NCI-H526 treated with DMSO at 0.1 percent for 48 hours (cell line): ENCODE results near the gene NARS2.
"Not testable (repeated sequence)": the region's sequence is repeated elsewhere in the genome, so short reads cannot be mapped to it uniquely, and the experiment has no call there.

ENCODE experiments used
- DNase-seq: peaks from one replicate; lab custom pipeline; 2025; lab: John Stamatoyannopoulos, UW

NARS2 gene

GRCh38 chr11:78478536-78478935 is 96.1 kb downstream of the NARS2 start:
- no peak for DNase-seq

- no peak for DNase-seq
These were observed 98.6 kb downstream of the NARS2 start for GRCh38 chr11:78476066-78476465.

DNA sequence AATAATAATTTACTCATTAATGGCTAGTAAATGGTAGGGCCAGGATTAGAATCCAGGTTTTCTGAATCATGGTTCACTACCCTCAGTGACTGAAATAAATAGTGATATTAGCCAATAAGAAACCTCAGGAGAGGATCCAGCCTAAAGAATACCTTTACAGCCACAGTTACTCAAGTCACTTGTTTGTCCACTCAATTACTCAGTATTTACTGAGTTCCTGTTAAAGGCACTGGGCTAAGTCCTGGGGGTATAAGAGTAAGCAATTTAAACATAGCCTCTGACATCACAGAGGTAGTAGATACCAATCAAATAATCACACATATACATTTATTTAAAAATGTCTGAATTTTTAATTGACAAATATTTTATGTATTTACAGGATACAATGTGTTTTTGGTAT is 100.2 kb downstream of the NARS2 start:
- no peak for DNase-seq

DNA sequence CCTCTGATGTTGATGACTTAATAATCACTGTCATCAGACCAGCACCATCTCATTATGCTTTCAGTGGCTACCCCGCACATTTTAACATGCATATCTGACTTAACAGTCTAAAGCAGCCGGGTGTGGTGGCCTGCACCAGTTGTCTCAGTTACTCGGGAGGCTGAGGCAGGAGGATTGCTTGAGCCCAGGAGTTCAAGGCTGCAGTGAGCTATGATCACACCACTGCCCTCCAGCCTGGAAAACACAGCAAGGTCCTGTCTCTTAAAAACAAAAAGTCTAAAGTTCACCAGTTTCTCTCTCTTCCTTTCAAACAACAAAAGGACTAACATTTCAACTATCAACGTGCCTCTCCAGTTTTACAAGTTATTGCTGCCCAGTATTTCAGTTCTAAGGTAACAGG is 101.8 kb downstream of the NARS2 start:
- DNase-seq = no peak

DNA sequence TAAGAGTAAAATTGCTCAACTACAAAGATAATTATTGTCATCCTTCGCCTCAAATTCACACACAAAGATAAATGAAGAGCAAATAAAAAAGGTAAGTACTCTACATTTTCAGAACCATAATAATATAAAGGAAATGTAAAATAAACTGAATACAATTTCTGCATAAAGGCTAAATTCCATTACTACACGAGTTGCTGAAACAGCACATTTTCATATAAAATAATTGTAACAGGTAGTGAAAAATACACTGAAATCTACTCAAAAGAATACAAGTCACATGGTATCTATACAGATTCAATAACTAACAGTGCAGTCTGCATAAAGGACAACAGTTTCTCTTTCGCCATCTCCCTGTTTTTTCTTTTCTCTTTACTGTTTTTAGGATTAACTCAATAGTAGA is 102.3 kb downstream of the NARS2 start:
- DNase-seq = no peak

DNA sequence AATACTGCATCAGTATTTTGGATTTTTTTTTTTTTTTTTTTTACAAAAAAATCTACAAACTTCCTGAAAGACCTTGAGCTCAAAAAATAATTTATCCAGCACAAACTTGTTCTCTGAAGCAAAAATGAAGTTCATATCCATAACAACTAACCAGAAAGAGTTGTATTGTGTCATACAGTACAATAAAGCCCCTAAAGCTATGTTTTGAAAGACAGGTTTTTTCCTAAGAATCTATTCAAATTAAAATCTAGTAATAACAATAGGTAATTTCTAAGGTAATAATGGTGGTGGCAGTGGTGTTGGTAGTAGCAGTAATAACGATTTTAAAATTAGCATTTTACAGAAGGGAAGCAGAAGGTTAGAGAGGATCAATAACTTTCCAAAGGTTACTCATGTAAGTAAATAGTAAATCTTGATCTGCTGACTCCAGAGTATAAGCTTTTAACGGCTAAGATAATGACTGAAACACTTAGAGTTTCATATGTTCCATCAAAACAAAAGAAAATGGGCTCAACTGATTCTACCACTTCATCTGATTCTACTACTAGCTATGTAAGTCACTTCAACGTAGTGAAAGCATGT is 103.7 kb downstream of the NARS2 start:
- no peak for DNase-seq

DNA sequence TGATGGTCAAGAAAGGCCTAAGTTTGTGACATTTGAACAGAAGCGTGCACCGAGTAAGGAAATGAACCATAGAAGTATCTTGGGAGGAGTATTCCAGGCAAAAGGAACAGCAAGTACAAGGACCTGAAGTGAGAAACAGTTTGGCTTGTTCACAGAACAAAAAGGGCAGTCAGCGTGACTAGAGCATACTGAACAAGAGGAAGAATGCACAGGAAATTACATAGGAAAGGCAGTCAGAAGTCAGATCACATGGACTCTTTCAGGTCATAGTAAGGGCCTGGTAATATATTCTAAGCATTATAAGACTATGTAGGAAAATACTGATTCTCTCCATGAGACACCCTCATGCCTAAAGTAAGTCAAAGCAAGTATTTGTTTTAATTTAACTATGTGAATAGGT is 104.8 kb downstream of the NARS2 start:
- no peak for DNase-seq

GRCh38 chr11:78467931-78468330 is 106.7 kb downstream of the NARS2 start:
- DNase-seq = no peak

GRCh38 chr11:78467370-78467769 is 107.3 kb downstream of the NARS2 start:
- DNase-seq = no peak

DNA sequence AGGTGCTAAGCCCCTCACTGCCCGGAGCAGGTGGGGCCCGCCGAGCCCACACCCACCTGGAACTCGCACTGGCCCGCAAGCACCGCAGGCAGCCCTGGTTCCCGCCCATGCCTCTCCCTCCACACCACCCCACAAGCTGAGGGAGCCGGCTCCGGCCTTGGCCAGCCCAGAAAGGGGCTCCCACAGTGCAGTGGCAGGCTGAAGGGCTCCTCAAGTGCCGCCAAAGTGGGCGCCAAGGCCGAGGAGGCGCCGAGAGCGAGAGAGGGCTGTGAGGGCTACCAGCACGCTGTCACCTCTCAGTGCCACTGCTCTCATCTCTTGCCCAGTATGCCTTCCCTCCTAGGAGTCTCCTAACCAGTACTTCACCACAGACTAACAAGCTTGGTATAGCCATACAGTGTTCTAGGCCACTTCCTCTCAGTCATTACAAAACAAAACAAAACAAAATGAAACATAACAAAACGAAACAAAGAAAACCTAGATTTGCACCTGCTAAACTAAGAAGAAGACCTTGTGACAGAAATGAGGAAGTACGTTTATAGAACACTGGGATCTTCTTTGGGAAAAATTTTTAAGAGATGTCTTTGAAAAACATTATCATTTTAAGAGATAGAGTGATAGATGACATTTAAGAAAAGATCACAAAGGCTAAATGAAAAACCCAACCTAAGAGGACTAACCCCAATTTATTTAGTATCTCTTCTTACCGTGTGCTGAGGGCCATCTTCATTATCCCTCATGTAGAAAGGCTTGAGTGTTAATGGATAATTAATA is 109.3 kb downstream of the NARS2 start:
- no peak for DNase-seq

GRCh38 chr11:78464787-78465168 is 109.9 kb downstream of the NARS2 start:
- not testable (repeated sequence) for DNase-seq

DNA sequence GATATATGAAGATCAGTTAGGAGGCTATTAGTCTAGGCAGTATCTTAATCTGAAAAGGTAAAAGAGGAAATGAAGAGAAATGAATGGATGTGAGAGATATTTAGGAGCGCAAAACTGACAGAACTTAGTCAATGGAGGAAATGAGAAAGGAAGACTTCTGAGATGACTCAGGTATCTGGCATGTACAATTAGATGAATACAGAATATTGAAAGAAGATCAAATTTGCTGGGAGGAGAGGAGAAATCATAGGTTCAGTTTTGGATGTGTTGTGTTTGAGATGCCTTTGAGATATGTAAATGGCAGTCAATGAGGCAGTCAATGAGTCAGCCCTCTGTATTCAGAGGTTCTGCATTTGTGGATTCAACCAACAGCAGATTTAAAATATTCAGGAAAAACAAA is 114.2 kb downstream of the NARS2 start:
- peak; percentile 26 for DNase-seq

GRCh38 chr11:78459738-78460137 is 114.9 kb downstream of the NARS2 start:
- DNase-seq = no peak

GRCh38 chr11:78457448-78457847 is 117.2 kb downstream of the NARS2 start:
- no peak for DNase-seq

- no peak for DNase-seq
These were observed 121.3 kb downstream of the NARS2 start for GRCh38 chr11:78453140-78453935.

DNA sequence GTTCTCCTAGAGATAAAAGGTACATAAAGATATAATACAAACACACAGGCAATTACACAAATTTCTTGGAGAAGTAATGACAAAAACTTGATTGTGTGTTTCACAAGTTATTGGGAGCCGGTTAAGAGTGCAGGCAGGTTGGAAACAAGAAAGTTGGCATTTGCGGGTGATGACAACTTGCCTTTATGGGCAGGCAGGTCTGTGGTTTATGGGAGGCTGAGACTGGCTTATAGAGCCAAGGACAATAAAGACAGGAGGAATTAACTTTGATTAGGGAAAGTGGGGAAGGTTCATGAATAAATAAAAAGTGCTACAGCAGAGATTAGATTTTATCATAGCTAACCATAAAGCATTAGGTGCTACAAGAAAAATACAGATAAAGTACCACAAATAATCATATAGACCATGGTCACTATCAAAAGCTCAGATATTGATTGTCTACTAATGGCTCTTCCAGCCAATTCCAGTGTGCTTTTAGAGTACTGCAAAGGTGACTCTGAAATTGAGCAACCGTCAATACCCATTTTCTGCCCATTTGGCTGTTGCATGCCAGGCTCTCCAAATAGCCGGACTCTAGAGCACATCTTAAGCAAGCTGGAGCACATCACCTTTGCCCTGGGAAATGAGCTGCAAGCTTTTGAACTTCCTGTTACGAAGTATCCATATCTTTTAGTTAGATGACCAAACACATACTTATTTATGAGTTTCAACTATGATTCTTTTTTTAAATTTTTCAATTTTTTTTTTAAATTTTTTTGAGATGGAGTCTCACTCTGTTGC is 123.1 kb downstream of the NARS2 start:
- no peak for DNase-seq

- no peak for DNase-seq
These were observed 123.8 kb downstream of the NARS2 start for GRCh38 chr11:78450866-78451265.

GRCh38 chr11:78449866-78450265 is 124.8 kb downstream of the NARS2 start:
- no peak for DNase-seq

DNA sequence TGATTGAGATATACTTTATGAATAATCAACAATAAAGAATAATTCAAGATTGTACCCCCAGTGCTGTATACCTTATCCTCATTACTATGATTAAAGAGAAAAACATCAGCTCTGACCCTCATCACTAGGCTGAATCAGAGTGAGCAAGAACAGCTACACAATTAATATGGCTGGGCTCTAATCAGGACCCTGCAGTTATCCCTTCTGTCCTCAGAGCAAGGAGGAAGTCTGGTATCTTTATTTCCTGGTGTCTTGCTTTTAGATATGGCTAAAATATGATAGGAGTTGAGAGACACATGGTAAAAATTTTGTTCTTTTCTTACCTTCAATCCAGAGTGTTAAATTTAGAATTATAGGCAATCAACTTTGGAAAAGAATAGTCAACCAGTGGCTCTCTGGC is 128.5 kb downstream of the NARS2 start:
- no peak for DNase-seq

DNA sequence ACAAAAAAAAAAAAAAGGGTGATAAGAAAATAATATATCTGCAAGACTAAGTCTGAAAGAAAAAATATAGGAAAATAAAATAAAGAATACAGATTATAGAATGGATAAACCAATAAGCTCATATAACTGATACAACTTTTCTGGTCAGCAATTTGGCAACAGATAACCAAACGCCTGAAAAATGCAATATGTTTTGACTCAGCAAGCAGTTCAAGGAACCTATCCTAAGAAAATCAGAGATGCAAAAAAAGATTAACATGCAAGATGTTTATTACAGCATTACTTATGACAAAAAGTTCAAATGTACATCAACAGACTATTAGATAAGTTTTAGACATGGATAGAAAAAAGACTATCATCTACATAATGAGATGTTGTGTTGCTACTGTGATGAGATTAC is 129.9 kb downstream of the NARS2 start:
- no peak for DNase-seq

GRCh38 chr11:78441956-78442355 is 132.7 kb downstream of the NARS2 start:
- no peak for DNase-seq

DNA sequence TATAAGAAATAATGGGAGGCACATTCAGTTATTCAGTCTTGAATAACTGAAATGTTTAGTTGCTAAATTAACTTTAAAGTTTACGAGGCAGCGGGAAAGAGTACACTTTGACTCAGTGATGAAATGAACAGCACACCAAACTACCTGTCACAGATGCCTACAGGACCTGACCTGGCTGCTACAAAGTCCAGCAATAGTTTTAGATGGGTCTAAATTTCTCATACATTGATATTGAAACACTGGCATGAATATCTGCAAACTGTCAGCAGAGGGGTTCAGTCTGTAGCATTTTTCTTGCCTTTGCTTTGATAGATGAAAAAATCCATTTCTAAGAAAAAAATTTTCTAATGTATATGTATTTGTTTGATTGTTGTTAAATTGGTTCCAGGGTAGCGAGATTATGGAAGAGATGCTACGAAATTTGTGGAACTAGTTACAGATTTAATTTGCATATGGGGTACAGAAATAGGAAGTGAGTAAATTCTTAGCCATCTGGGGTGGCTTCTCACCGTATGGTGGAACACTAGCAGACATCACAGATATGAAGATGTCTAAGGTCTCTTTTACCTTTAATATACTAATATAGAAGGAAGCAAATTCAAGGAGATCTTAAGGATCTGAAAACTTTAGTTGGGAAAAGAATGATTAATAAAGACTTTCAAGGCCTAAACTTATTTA is 136.2 kb downstream of the NARS2 start:
- no peak for DNase-seq
